KOPT-K1 (cell line): ENCODE measurements around the gene KRTAP12-1.
"Not testable (repeated sequence)": the region's sequence is repeated elsewhere in the genome, so short reads cannot be mapped to it uniquely, and the experiment has no call there.

Source experiments
- H3K27ac ChIP-seq: fragments of 200-600 bp; sonication (generic); 2 replicates; pipeline ENCODE4 v1.5.1; 2016; ENCODE audit warnings: antibody characterized with exemption, mild to moderate bottlenecking, low read depth, low read length; ENCODE audit not compliant: poor library complexity, severe bottlenecking
- H3K36me3 ChIP-seq: fragments of 200-600 bp; sonication (generic); 2 replicates; pipeline ENCODE4 v1.5.1; 2017; ENCODE audit warnings: antibody characterized with exemption, mild to moderate bottlenecking, low read length, moderate library complexity; ENCODE audit not compliant: insufficient read depth
- H3K9me3 ChIP-seq: fragments of 200-600 bp; sonication (generic); 2 replicates; pipeline ENCODE4 v1.5.1; 2017; ENCODE audit warnings: antibody characterized with exemption, low read length, mild to moderate bottlenecking; ENCODE audit not compliant: insufficient read depth, poor library complexity, severe bottlenecking

Gene KRTAP12-1

DNA sequence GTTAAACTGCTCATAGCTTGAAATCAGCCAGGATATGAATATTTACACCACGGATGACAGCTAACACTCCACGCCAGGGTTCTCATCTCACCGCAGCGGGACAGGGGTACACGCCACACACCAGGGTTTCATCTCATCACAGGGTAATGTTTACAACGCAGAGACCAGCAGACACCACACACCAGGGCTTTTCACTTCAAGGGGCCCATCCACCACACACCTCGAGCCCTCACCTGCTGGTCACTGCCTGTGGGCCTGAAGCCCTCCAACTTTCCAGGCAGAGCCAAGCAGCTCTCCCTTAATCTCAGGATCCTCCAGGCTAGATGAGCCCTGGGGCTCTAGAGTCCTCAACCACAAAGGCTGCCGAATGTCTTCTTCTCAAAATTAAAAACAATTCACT, 13.7 kb upstream of the KRTAP12-1 start:
- Histone ChIP-seq H3K36me3 (no peaks in the 10 kb centered on the region), H3K27ac (no peak overlapping the region), H3K9me3 (peaks cover 18% of the 10 kb centered on the region)

DNA sequence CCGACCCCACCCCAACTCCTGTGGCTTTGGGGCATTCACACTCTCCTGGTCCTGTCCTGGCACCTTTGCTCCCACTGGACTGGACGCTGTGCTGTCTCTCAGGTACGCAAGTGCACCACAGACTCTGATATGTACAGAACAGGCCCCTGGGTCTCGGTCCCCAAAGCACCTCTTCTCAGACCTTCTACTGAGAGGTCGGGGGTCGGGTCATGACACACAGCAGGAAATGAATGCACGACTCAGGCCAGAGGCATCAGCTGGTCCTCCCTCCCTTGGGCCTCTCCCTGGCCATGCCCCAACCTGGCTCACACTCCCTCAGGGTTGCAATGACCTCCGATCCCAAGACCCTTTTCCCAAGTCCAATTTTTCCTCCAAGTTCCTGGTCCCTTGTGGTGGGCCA, 13.2 kb upstream of the KRTAP12-1 start:
- no peaks in the 10 kb centered on the region for H3K36me3 ChIP-seq
- no peak overlapping the region for H3K27ac ChIP-seq
- H3K9me3 ChIP-seq, result peaks cover 18% of the 10 kb centered on the region

DNA sequence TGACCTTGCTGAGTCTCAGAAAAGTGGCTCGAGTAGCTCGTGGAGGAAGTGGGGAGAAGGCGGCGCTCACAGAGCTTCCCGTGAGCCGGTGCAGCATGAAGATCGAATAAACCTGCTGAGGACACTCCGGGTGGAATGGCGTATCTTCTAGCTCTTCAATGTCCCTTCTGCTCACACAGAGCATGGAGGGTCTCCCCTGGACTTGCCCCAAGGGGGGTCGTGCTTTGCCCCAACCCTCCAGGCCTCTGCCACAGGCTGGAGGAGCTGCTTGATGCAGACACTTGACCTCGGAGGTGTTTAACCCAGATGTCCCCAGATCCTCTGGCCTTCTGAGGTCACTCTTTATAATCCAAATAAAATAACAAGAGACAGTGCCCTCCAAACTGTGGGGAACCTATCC, 12.8 kb upstream of the KRTAP12-1 start:
- H3K36me3 ChIP-seq, result no peaks in the 10 kb centered on the region
- peaks cover 18% of the 10 kb centered on the region for H3K9me3 ChIP-seq

DNA sequence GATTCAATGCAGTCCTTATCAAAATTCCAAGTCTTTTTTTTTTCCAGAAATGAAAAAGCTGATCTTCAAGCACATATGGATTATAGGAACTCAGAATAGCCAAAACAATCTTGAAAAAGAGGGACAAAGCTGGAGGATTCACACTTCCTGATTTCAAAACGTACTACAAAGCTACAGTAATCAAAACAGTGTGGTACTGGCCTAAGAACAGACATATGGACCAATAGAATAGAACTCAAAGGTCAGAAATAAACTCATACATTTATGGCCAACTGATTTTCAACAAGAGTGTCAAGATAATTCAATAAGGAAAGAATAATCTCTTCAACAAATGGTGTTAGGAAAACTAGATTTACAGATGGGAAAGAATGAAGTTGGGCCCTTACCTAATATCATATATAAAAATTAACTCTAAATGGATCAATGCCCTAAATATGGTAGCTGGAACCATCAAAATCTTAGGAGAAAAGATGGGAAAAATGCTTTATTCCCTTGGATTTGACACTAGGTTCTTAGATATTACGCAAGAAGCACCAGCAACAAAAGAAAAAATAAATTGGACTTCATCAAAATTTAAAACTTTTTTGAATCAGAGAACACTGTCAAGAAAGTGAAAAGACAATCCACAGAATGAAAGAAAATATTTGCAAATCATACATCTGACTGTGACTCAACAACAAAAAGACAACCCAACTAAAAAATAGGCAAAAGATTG, 11.0 kb upstream of the KRTAP12-1 start:
- no peak overlapping the region for H3K27ac ChIP-seq
- H3K36me3 ChIP-seq, result no peaks in the 10 kb centered on the region
- peaks cover 18% of the 10 kb centered on the region for H3K9me3 ChIP-seq

More for the DNA sequence above, 12.8 kb upstream of the KRTAP12-1 start:
- H3K27ac ChIP-seq, result no peak overlapping the region

DNA sequence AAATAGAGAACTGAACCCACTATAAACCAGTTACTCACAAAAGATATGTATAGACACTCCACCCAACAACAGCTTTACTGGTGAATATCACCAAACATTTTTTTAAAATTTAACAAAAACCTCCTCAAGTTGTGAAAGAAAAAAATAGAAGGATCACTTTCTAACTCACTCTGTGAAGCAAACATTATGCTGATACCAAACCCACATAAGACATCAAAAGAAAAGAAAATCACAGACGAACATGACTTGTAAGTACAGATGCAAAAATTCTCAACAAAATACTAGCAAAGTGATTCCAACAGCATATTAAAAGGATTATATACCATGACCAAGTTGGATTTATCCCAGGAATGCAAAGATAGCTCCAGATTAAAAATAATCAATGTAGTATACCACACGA, 9.7 kb upstream of the KRTAP12-1 start:
- peaks cover 18% of the 10 kb centered on the region for H3K9me3 ChIP-seq
- H3K36me3 ChIP-seq, result no peaks in the 10 kb centered on the region
- no peak overlapping the region for H3K27ac ChIP-seq

DNA sequence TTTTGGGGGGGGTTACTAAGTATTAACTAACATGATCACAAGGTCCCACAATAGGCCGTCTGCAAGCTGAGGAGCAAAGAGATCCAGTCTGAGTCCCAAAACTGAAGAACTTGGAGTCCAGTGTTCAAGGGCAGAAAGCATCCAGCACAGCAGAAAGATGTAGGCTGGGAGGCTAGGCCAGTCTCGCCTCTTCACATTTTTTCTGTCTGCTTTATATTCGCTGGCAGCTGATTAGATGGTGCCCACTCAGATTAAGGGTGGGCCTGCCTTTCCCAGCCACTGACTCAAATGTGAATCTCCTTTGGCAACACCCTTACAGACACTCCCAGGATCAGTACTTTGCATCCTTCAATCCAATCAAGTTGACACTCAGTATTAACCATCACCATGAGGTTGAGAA, 7.8 kb upstream of the KRTAP12-1 start:
- H3K36me3 ChIP-seq, H3K27ac ChIP-seq: not testable (repeated sequence)
- H3K9me3 ChIP-seq, result peaks cover 18% of the 10 kb centered on the region

DNA sequence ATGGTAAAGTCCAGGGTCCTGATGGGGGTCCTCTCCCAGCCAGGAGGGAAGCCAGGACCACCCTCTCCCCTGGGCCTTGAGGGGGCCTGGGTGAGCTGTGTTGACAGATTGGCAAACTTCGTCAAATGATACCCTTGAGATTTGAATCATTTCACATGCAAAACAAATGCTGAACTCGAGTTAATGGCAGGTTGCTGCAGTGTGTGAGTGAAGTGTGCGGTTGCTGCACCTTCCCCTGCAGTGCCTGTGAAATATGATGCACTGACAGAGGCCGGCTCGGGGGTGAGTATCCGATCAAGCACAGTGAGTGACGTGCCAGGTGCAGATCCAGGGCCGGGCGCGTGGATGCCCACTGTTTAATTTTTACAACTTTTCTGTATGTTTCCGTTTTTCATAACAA, 5.7 kb upstream of the KRTAP12-1 start:
- Histone ChIP-seq H3K36me3 (no peaks in the 10 kb centered on the region), H3K9me3 (peaks cover 4% of the 10 kb centered on the region), H3K27ac (no peak overlapping the region)

DNA sequence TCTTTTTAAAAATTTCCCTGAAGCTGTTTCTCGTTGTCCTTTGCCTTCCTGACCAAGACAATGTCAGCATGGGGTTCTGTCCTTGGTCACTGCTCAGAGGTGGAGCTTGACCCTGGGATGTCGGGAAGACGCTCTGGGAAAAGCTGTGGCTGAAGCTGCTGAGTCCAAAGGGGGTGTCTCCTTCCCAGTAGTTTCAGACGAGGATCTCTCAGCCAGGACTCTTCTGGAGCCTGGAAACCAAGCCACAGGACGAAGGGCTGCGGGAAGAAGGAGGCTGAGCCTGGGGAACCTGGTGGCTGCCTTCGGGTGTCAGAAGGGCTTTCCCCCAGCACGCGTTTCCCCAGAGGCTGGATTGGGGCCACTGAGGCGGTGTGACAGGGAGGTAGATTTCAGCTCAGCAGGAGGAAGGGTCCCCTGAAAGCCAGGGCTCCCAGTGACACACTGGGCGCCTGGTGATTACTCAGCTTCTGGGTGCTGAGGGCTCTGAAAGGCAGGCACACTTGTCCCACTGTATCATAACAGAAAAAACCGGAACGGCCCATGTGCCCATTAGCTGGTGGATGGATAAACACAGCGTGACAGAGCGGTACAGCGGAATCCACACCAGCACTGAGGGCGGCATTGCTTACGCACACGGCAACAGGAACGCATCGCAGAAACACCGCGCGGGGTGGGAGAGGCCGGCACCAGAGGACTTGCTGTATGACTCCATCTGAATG, 5.0 kb upstream of the KRTAP12-1 start:
- Histone ChIP-seq H3K27ac (no peak overlapping the region), H3K9me3 (no peaks in the 10 kb centered on the region), H3K36me3 (no peaks in the 10 kb centered on the region)

DNA sequence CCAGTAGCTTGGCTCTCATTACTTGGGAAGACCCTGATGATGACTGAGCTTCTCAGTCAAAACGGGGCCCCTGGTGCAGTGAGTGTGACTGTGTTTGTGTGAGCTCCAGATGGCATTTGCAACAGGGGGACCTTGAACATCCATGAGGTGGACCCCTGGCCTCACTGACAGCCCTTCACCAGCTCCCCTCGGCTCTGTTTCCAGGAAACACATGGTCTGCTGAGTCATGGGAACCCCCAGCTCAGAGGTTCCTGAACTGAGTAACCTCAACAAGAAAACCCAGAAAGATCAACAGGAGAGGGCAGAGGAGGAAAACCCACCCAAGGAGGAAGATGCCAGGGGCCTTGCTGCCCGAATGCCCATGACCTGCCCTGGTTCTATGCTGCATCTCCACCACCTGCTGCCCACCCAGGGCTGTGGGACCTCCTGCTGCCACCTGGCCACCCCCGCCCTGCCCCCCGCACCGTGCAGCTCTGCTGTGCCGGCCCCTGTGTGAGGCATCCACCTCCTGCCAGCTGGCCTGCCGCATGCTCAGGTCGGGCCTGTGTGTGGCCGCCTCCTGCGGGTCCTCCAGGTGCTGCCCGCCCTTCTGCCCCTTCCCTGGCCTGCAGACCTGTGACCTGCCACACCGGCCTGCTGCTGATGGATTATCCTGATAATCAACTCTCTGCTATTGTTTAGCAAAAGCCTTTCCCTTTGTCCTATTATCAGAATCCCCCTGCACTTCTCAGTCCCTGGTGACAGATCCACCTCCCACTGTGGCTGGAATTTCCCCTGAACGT, 4.2 kb upstream of the KRTAP12-1 start:
- H3K27ac ChIP-seq, result no peak overlapping the region
- no peaks in the 10 kb centered on the region for H3K9me3 ChIP-seq
- no peaks in the 10 kb centered on the region for H3K36me3 ChIP-seq

DNA sequence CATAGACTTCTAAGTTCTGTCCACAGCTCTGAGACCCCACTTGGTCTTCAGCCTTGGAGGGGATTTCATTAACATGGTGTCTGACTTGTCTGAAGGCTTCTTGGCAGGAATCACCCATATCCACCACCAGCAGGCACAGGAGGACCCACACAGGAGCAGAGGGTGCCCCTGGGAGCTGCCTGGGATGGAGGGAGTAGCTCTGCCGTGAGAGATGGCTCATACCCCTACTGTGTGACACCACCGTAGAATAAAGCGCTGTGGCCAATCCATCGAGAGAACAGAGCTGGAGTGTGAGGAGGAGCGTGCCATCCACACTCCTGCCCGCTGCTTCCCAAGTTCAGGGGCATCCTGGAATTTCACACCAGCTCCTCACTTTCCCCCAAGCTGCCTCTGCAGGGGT, 3.1 kb upstream of the KRTAP12-1 start:
- not testable (repeated sequence) for H3K9me3 ChIP-seq, H3K36me3 ChIP-seq, H3K27ac ChIP-seq

DNA sequence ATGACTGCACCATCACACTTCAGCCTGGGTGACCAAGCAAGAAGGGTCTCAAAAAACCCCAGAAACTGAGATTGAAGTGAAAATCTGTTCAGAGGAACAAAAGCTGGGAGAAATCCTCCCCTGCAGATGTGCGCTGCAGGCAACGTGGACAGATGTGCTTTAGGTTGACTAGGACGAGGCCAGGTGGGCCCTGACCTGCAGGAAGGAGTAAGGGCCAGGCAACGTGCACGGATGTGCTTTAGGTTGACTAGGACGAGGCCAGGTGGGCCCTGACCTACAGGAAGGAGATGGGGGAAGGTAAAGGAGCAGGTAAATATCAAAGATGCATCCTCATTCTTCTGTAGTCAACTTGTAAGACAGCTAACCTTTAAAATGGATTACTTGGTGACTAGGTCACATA, 2.5 kb upstream of the KRTAP12-1 start:
- Histone ChIP-seq H3K9me3 (no peaks in the 10 kb centered on the region), H3K36me3 (no peaks in the 10 kb centered on the region), H3K27ac (no peak overlapping the region)

DNA sequence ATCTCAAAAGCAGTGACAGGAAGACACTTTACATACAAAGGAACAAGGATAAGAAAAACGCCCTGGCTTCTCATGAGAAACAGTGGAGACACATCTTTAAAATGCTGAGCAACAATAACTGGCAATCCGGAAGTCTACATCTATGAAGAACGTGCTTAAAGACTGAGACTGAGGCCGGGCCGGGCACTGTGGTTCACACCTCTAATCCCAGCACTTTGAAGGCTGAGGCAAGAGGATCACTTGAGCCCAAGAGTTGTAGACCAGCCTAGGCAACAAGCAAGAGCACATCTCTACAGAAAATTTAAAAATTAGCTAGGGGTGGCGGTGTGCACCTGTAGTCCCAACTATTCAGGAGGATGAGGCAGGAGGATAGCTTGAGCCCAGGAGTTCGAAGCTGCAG, 2.1 kb upstream of the KRTAP12-1 start:
- Histone ChIP-seq H3K36me3 (no peaks in the 10 kb centered on the region), H3K27ac (no peak overlapping the region), H3K9me3 (no peaks in the 10 kb centered on the region)

DNA sequence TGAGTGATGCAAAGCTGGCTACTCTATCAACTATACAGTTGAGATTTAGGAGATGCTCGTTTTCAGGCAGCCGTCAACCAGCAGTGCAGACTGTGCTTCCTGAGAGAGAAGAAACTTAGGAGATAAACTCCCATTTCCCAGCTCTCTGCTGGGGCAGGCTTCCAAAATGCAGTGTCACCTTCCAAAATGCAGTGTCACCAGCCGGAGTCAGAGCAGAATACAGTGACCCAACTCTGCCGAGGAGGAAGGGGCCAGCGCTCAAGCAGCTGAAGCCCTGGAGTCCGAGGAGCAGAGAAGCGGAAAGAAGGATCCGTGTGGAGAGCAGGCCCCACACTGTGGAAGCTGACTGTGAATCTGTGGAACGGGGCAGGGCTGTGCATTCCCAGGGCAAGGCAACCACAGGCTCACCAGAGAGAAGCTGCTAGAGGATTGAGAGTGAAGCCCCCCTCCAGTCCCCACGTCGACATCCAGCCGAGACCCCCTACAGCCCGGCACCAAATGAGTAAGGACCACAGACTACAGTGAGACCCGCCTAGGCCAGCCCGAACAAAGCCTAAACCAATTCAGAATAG, 703 bp upstream of the KRTAP12-1 start:
- Histone ChIP-seq H3K9me3 (no peaks in the 10 kb centered on the region), H3K27ac (no peak overlapping the region), H3K36me3 (no peaks in the 10 kb centered on the region)

DNA sequence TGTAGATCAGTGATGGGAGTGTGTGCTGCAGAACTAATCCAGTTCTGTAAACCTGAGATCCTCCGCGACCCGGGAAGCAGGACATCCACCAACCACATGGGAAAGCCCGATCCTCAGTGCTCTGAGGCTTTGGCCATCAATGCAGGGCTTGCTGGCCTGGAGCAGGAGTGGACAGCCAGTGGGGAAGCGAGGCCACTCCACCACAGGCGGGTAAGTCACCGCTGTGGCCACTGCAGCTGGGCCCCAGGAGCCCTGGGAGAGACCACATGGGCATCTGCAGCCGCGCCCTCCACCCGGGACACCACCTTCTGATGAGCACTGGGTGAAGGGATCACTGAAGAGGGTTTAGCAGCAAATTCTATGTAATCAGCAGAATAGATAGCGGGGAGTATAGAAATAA, 811 bp downstream of the KRTAP12-1 start:
- Histone ChIP-seq H3K27ac (no peak overlapping the region), H3K36me3 (no peaks in the 10 kb centered on the region), H3K9me3 (no peaks in the 10 kb centered on the region)

DNA sequence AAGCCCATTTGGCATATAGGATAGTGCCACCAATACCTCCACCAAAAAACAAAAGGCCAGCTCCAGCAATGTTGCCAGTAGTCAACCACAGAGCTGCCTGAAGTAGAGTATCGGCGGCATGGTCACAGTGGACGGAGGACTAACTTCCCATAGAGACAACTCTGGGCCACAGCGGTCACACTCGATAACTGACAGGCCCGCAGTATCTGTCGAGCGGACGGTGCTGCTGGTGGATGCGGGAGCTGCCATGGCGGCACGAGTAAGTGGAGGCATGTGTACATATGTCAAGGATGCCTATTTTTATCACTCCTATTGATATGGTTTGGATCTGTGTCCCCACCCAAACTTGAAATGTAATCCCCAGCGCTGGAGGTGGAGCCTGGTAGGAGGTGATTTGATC, 4.1 kb downstream of the KRTAP12-1 start:
- Histone ChIP-seq H3K27ac (no peak overlapping the region), H3K36me3 (no peaks in the 10 kb centered on the region), H3K9me3 (peaks cover 1% of the 10 kb centered on the region)
